ENCODE results near the gene GBX1.

DNA sequence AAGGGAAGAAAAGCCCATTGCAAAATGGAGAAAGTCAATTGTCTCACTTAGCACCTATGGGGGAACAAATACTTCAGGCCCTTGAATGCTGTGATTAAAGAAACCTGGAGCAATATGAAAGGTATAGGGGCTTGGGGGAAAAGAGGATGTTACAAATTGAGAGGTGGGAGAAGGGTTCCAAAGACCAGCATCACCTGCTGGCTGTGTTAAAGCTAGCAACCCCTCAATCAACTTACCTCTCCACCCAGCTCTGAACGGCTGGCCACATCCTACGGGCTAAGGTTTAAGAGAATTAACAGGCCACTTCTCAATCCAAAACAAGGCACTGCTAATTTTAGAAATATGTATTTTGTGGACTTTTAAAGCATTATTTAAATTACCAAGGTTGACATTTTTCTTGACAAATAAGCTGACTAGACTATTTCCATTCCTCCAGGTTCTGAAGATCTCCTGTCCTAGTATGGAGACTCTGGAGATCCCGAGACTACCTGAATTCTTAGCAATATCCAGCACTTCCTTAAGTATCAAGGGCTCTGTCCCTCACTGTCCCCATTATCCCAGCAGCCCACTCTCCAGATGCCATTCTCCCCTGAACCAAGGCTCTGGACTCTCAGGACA, 43.8 kb upstream of the GBX1 start:
- TF ChIP-seq, protein P1, sequence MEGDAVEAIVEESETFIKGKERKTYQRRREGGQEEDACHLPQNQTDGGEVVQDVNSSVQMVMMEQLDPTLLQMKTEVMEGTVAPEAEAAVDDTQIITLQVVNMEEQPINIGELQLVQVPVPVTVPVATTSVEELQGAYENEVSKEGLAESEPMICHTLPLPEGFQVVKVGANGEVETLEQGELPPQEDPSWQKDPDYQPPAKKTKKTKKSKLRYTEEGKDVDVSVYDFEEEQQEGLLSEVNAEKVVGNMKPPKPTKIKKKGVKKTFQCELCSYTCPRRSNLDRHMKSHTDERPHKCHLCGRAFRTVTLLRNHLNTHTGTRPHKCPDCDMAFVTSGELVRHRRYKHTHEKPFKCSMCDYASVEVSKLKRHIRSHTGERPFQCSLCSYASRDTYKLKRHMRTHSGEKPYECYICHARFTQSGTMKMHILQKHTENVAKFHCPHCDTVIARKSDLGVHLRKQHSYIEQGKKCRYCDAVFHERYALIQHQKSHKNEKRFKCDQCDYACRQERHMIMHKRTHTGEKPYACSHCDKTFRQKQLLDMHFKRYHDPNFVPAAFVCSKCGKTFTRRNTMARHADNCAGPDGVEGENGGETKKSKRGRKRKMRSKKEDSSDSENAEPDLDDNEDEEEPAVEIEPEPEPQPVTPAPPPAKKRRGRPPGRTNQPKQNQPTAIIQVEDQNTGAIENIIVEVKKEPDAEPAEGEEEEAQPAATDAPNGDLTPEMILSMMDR (IDR thresholded peaks at IDR 0.05), result no peak
- TF ChIP-seq EZH2 (IDR thresholded peaks at IDR 0.05), result no peak

Data from neural progenitor cell (in vitro differentiated cells).